ENCODE measurements around the gene ZNF384.
A peak's percentile ranks its signal among the peaks of the same experiment; 100 is the strongest.

The ZNF384 gene

GRCh38 chr12:6653342-6653741, 35.8 kb downstream of the ZNF384 start:
- DNase-seq (ENCODE audit: low read depth) = no peak

- DNase-seq (ENCODE audit: low read depth) = no peak
Measured at GRCh38 chr12:6652391-6652790, 36.8 kb downstream of the ZNF384 start.

GRCh38 chr12:6650832-6651231, 38.3 kb downstream of the ZNF384 start:
- no peak for DNase-seq (ENCODE audit: low read depth)

- no peak for DNase-seq (ENCODE audit: low read depth)
Measured at GRCh38 chr12:6647083-6647604, 42.0 kb downstream of the ZNF384 start, which contains the start of gene ACRBP. Gene ACRBP, minus strand, starts transcription at chr12:6647432. Its CDS starts 66 bp downstream, at chr12:6647366.

- no peak for DNase-seq (ENCODE audit: low read depth)
Measured at GRCh38 chr12:6646276-6647082, 42.7 kb downstream of the ZNF384 start.

GRCh38 chr12:6644903-6645302, 44.3 kb downstream of the ZNF384 start:
- no peak for DNase-seq (ENCODE audit: low read depth)

- DNase-seq (ENCODE audit: low read depth) = no peak
Measured at GRCh38 chr12:6644257-6644596, 44.9 kb downstream of the ZNF384 start.

GRCh38 chr12:6643569-6644256, 45.5 kb downstream of the ZNF384 start:
- DNase-seq (ENCODE audit: low read depth) = no peak

GRCh38 chr12:6641131-6641530, 48.0 kb downstream of the ZNF384 start:
- DNase-seq (ENCODE audit: low read depth) = no peak

GRCh38 chr12:6640497-6640896, 48.7 kb downstream of the ZNF384 start:
- no peak for DNase-seq (ENCODE audit: low read depth)

- DNase-seq (ENCODE audit: low read depth) = no peak
Measured at GRCh38 chr12:6639151-6639801, 49.9 kb downstream of the ZNF384 start.

GRCh38 chr12:6638305-6638704, 50.9 kb downstream of the ZNF384 start:
- DNase-seq (ENCODE audit: low read depth) = no peak

- peak; percentile 32 for DNase-seq (ENCODE audit: low read depth)
Measured at GRCh38 chr12:6635856-6636531, 53.2 kb downstream of the ZNF384 start, which contains the start of gene LPAR5. Gene LPAR5, minus strand, starts transcription at chr12:6635959. Its CDS starts 14,711 bp downstream, at chr12:6621248.

GRCh38 chr12:6635375-6635855, 53.8 kb downstream of the ZNF384 start:
- peak; percentile 52 for DNase-seq (ENCODE audit: low read depth)

GRCh38 chr12:6632026-6632983, 56.9 kb downstream of the ZNF384 start:
- no peak for DNase-seq (ENCODE audit: low read depth)

GRCh38 chr12:6631549-6631961, 57.6 kb downstream of the ZNF384 start:
- DNase-seq (ENCODE audit: low read depth) = no peak

- DNase-seq (ENCODE audit: low read depth) = no peak
Measured at GRCh38 chr12:6630736-6631135, 58.4 kb downstream of the ZNF384 start.

- no peak for DNase-seq (ENCODE audit: low read depth)
Measured at GRCh38 chr12:6627616-6628015, 61.6 kb downstream of the ZNF384 start.

- DNase-seq (ENCODE audit: low read depth) = no peak
Measured at GRCh38 chr12:6626654-6627283, 62.4 kb downstream of the ZNF384 start.

- no peak for DNase-seq (ENCODE audit: low read depth)
Measured at GRCh38 chr12:6620885-6621274, 68.3 kb downstream of the ZNF384 start.

Data from activated T-cell treated with anti-CD3 and anti-CD28 coated beads for 48 hours (primary cell).